ENCODE measurements around the gene CCNB3.
A peak's percentile ranks its signal among the peaks of the same experiment; 100 is the strongest.

CCNB3 gene

GRCh38 chrX:50168241-50168687 is 36.3 kb upstream of the CCNB3 start:
- no peaks in the 10 kb centered on the region for H3K36me3 ChIP-seq (ENCODE audit: control insufficient read depth in 4 of 4, insufficient read depth in 4 of 4, low read length in 3 of 4)
- no peak overlapping the region for H3K4me3 ChIP-seq (ENCODE audit: control insufficient read depth in 1 of 7, extremely low read depth in 1 of 7, insufficient read depth in 4 of 7, low read depth in 2 of 7, low read length in 6 of 7)
- ChIA-PET CTCF (no interaction called here), POLR2A (no interaction called here)
- DNase-seq: peak in 2 of 3 donors; percentile 13 to 41
- H3K27me3 ChIP-seq (replicated peaks in 2 of 5; ENCODE audit: control insufficient read depth in 4 of 5, insufficient read depth in 5 of 5, low read length in 4 of 5): no peaks in the 10 kb centered on the region
- H3K9me3 ChIP-seq (ENCODE audit: control extremely low read depth in 1 of 5, control insufficient read depth in 4 of 5, insufficient read depth in 2 of 5, low read depth in 1 of 5, low read length in 4 of 5): no peaks in the 10 kb centered on the region
- H3K4me1 ChIP-seq (ENCODE audit: control extremely low read depth in 1 of 4, control insufficient read depth in 4 of 4, insufficient read depth in 4 of 4, low read length in 3 of 4): no peaks in the 10 kb centered on the region
- H3K27ac ChIP-seq (ENCODE audit: insufficient read depth in 1 of 2, low read depth in 1 of 2, low read length in 2 of 2, poor library complexity in 1 of 2, severe bottlenecking in 2 of 2): no peak overlapping the region
- 100% methylated on average over 2 of the region's 5 CpGs for WGBS (ENCODE audit: insufficient coverage)

- H3K9me3 ChIP-seq (ENCODE audit: control extremely low read depth in 1 of 5, control insufficient read depth in 4 of 5, insufficient read depth in 2 of 5, low read depth in 1 of 5, low read length in 4 of 5): no peaks in the 10 kb centered on the region
- no peak overlapping the region for H3K27ac ChIP-seq (ENCODE audit: insufficient read depth in 1 of 2, low read depth in 1 of 2, low read length in 2 of 2, poor library complexity in 1 of 2, severe bottlenecking in 2 of 2)
- H3K4me1 ChIP-seq (ENCODE audit: control extremely low read depth in 1 of 4, control insufficient read depth in 4 of 4, insufficient read depth in 4 of 4, low read length in 3 of 4): no peaks in the 10 kb centered on the region
- no CpG with 5 or more reads among the region's 3 CpGs for WGBS (ENCODE audit: insufficient coverage)
- no peaks in the 10 kb centered on the region for H3K27me3 ChIP-seq (replicated peaks in 2 of 5; ENCODE audit: control insufficient read depth in 4 of 5, insufficient read depth in 5 of 5, low read length in 4 of 5)
- H3K36me3 ChIP-seq (ENCODE audit: control insufficient read depth in 4 of 4, insufficient read depth in 4 of 4, low read length in 3 of 4): no peaks in the 10 kb centered on the region
- DNase-seq: no peak
- no peak overlapping the region for H3K4me3 ChIP-seq (ENCODE audit: control insufficient read depth in 1 of 7, extremely low read depth in 1 of 7, insufficient read depth in 4 of 7, low read depth in 2 of 7, low read length in 6 of 7)
- ChIA-PET POLR2A (no interaction called here), CTCF (no interaction called here)
Measured at GRCh38 chrX:50169717-50170116, 34.8 kb upstream of the CCNB3 start.

GRCh38 chrX:50180073-50180940 is 24.3 kb upstream of the CCNB3 start:
- CTCF ChIA-PET: interaction anchor here (1.1 to 1.4 kb wide), 2 partner anchors 16 to 79 kb away, joined by 3 read pairs; no protein-coding TSS in a partner anchor
- no peaks in the 10 kb centered on the region for H3K9me3 ChIP-seq (ENCODE audit: control extremely low read depth in 1 of 5, control insufficient read depth in 4 of 5, insufficient read depth in 2 of 5, low read depth in 1 of 5, low read length in 4 of 5)

GRCh38 chrX:50183891-50184290 is 20.7 kb upstream of the CCNB3 start:
- CTCF ChIA-PET: no interaction called here
- no peaks in the 10 kb centered on the region for H3K4me1 ChIP-seq (ENCODE audit: control extremely low read depth in 1 of 4, control insufficient read depth in 4 of 4, insufficient read depth in 4 of 4, low read length in 3 of 4)
- no peak overlapping the region for H3K4me3 ChIP-seq (ENCODE audit: control insufficient read depth in 1 of 7, extremely low read depth in 1 of 7, insufficient read depth in 4 of 7, low read depth in 2 of 7, low read length in 6 of 7)
- H3K27me3 ChIP-seq (replicated peaks in 2 of 5; ENCODE audit: control insufficient read depth in 4 of 5, insufficient read depth in 5 of 5, low read length in 4 of 5): peaks cover 0 to 7% (median 0%) of the 10 kb centered on the region in 5 experiments
- H3K9me3 ChIP-seq (ENCODE audit: control extremely low read depth in 1 of 5, control insufficient read depth in 4 of 5, insufficient read depth in 2 of 5, low read depth in 1 of 5, low read length in 4 of 5): no peaks in the 10 kb centered on the region
- DNase-seq: no peak
- no peak overlapping the region for H3K27ac ChIP-seq (ENCODE audit: insufficient read depth in 1 of 2, low read depth in 1 of 2, low read length in 2 of 2, poor library complexity in 1 of 2, severe bottlenecking in 2 of 2)
- WGBS (ENCODE audit: insufficient coverage): 39% methylated on average over 2 of the region's 3 CpGs
- POLR2A ChIA-PET: no interaction called here
- H3K36me3 ChIP-seq (ENCODE audit: control insufficient read depth in 4 of 4, insufficient read depth in 4 of 4, low read length in 3 of 4): no peaks in the 10 kb centered on the region

More at GRCh38 chrX:50180073-50180940, 24.3 kb upstream of the CCNB3 start:
- Histone ChIP-seq H3K36me3 (ENCODE audit: control insufficient read depth in 4 of 4, insufficient read depth in 4 of 4, low read length in 3 of 4) (no peaks in the 10 kb centered on the region), H3K4me3 (ENCODE audit: control insufficient read depth in 1 of 7, extremely low read depth in 1 of 7, insufficient read depth in 4 of 7, low read depth in 2 of 7, low read length in 6 of 7) (no peak overlapping the region), H3K27me3 (replicated peaks in 2 of 5; ENCODE audit: control insufficient read depth in 4 of 5, insufficient read depth in 5 of 5, low read length in 4 of 5) (peaks cover 0 to 5% (median 0%) of the 10 kb centered on the region in 5 experiments), H3K4me1 (ENCODE audit: control extremely low read depth in 1 of 4, control insufficient read depth in 4 of 4, insufficient read depth in 4 of 4, low read length in 3 of 4) (peaks cover 0 to 3% (median 0%) of the 10 kb centered on the region in 4 experiments), H3K27ac (ENCODE audit: insufficient read depth in 1 of 2, low read depth in 1 of 2, low read length in 2 of 2, poor library complexity in 1 of 2, severe bottlenecking in 2 of 2) (no peak overlapping the region)
- DNase-seq: no peak
- whole genome bisulfite sequencing (ENCODE audit: insufficient coverage): 54% methylated on average over 6 of the region's 10 CpGs
- POLR2A ChIA-PET: no interaction called here

- Histone ChIP-seq H3K9me3 (ENCODE audit: control extremely low read depth in 1 of 5, control insufficient read depth in 4 of 5, insufficient read depth in 2 of 5, low read depth in 1 of 5, low read length in 4 of 5) (no peaks in the 10 kb centered on the region), H3K36me3 (ENCODE audit: control insufficient read depth in 4 of 4, insufficient read depth in 4 of 4, low read length in 3 of 4) (no peaks in the 10 kb centered on the region), H3K4me3 (ENCODE audit: control insufficient read depth in 1 of 7, extremely low read depth in 1 of 7, insufficient read depth in 4 of 7, low read depth in 2 of 7, low read length in 6 of 7) (no peak overlapping the region), H3K27ac (ENCODE audit: insufficient read depth in 1 of 2, low read depth in 1 of 2, low read length in 2 of 2, poor library complexity in 1 of 2, severe bottlenecking in 2 of 2) (no peak overlapping the region), H3K4me1 (ENCODE audit: control extremely low read depth in 1 of 4, control insufficient read depth in 4 of 4, insufficient read depth in 4 of 4, low read length in 3 of 4) (no peaks in the 10 kb centered on the region), H3K27me3 (replicated peaks in 2 of 5; ENCODE audit: control insufficient read depth in 4 of 5, insufficient read depth in 5 of 5, low read length in 4 of 5) (peaks cover 0 to 7% (median 0%) of the 10 kb centered on the region in 5 experiments)
- DNase-seq: no peak
- WGBS (ENCODE audit: insufficient coverage): 79% methylated on average over 6 of the region's 9 CpGs
- CTCF ChIA-PET: no interaction called here
- POLR2A ChIA-PET: no interaction called here
Measured at GRCh38 chrX:50188859-50189600, 15.5 kb upstream of the CCNB3 start.

GRCh38 chrX:50198348-50198747 is 6.2 kb upstream of the CCNB3 start:
- Histone ChIP-seq H3K27me3 (replicated peaks in 2 of 5; ENCODE audit: control insufficient read depth in 4 of 5, insufficient read depth in 5 of 5, low read length in 4 of 5) (no peaks in the 10 kb centered on the region), H3K4me1 (ENCODE audit: control extremely low read depth in 1 of 4, control insufficient read depth in 4 of 4, insufficient read depth in 4 of 4, low read length in 3 of 4) (no peaks in the 10 kb centered on the region), H3K36me3 (ENCODE audit: control insufficient read depth in 4 of 4, insufficient read depth in 4 of 4, low read length in 3 of 4) (no peaks in the 10 kb centered on the region), H3K27ac (ENCODE audit: insufficient read depth in 1 of 2, low read depth in 1 of 2, low read length in 2 of 2, poor library complexity in 1 of 2, severe bottlenecking in 2 of 2) (no peak overlapping the region), H3K4me3 (ENCODE audit: control insufficient read depth in 1 of 7, extremely low read depth in 1 of 7, insufficient read depth in 4 of 7, low read depth in 2 of 7, low read length in 6 of 7) (no peak overlapping the region), H3K9me3 (ENCODE audit: control extremely low read depth in 1 of 5, control insufficient read depth in 4 of 5, insufficient read depth in 2 of 5, low read depth in 1 of 5, low read length in 4 of 5) (no peaks in the 10 kb centered on the region)
- ChIA-PET CTCF (interaction anchor here (5.0 kb wide), 1 partner anchor 97 kb away, joined by 32 read pairs; no protein-coding TSS in a partner anchor), POLR2A (no interaction called here)
- DNase-seq: peak; percentile 16 to 62 (median 41)
- 100% methylated on average over 1 of the region's 4 CpGs for WGBS (ENCODE audit: insufficient coverage)

GRCh38 chrX:50200907-50201306 is 3.7 kb upstream of the CCNB3 start, which contains the start of gene AKAP4:
TSS of gene AKAP4 (minus strand) at chrX:50201007. CDS start at chrX:50200889, 118 bp downstream.
- peaks cover 0 to 4% (median 2%) of the 10 kb centered on the region in 4 experiments for H3K4me1 ChIP-seq (ENCODE audit: control extremely low read depth in 1 of 4, control insufficient read depth in 4 of 4, insufficient read depth in 4 of 4, low read length in 3 of 4)
- no CpG with 5 or more reads among the region's 1 CpG for WGBS (ENCODE audit: insufficient coverage)
- no peak for DNase-seq
- H3K36me3 ChIP-seq (ENCODE audit: control insufficient read depth in 4 of 4, insufficient read depth in 4 of 4, low read length in 3 of 4): no peaks in the 10 kb centered on the region
- H3K4me3 ChIP-seq (ENCODE audit: control insufficient read depth in 1 of 7, extremely low read depth in 1 of 7, insufficient read depth in 4 of 7, low read depth in 2 of 7, low read length in 6 of 7): no peak within 1 kb of the TSS
- no peaks in the 10 kb centered on the region for H3K9me3 ChIP-seq (ENCODE audit: control extremely low read depth in 1 of 5, control insufficient read depth in 4 of 5, insufficient read depth in 2 of 5, low read depth in 1 of 5, low read length in 4 of 5)
- no peak within 1 kb of the TSS for H3K27ac ChIP-seq (ENCODE audit: insufficient read depth in 1 of 2, low read depth in 1 of 2, low read length in 2 of 2, poor library complexity in 1 of 2, severe bottlenecking in 2 of 2)
- ChIA-PET CTCF (interaction anchor here (0.6 to 5.0 kb wide), 3 partner anchors 100 to 321 kb away, joined by 3 to 32 read pairs (median 4); no protein-coding TSS in a partner anchor), POLR2A (no interaction called here)
- H3K27me3 ChIP-seq (replicated peaks in 2 of 5; ENCODE audit: control insufficient read depth in 4 of 5, insufficient read depth in 5 of 5, low read length in 4 of 5): no peaks in the 10 kb centered on the region
